Heart left ventricle (tissue), 13 donors: ENCODE results near the gene SNX9.

ENCODE experiments used
- POLR2A ChIP-seq, 2 donors: fragments of 450-650 bp; IDR thresholded peaks; one replicate each; pipeline ENCODE4 v1.6.1; 2017; ENCODE audit warnings: antibody characterized with exemption in 2 of 2, mild to moderate bottlenecking in 2 of 2, moderate library complexity in 2 of 2
- TF ChIP-seq, protein P1 (sequence below), 12 donors: fragments of 200-600 bp; sonication (generic) in 4 of 12; IDR thresholded peaks; one replicate each; pipeline versions ENCODE4 v1.5.0 to v1.8.0; 2018 to 2022; ENCODE audit warnings: antibody characterized with exemption in 12 of 12, mild to moderate bottlenecking in 5 of 12
- donor health status: ischemic (EF 13 %, LVEDD 7.1; RV severe dilation, severe dysfunction).
- donor health status: DM: no; HTN: yes; CAD: no.
- donor health status: DM: no; HTN: no; CAD: no.
- donor health status: ischemic (EF 25% LVEDD 6.9; RV normal size, moderate dysfunction).
- donor health status: ischemic (EF 25% LVEDD 5.7; RV mildly dilated, moderate dysfunction).
- donor health status: ischemic (EF 35%, LVEDD 5.7; RV mildly dilated, moderate dysfunction).
- donor health status: nonischemic (EF 11% LVEDD 7.7; RV severe dilation, severe dysfunction).
- donor health status: DM: yes; HTN: yes; CAD: no.
- donor health status: PGD.
- donor health status: ischemic (EF 29% LVEDD 5.4; RV normal size, mild dysfunction).
- donor health status: nonischemic (EF 23%, LVEDD 6.1; RV moderate dilation, normal function).

GRCh38 chr6:157861814-157862213, 38.8 kb downstream of the SNX9 start:
- TF ChIP-seq, protein P1, sequence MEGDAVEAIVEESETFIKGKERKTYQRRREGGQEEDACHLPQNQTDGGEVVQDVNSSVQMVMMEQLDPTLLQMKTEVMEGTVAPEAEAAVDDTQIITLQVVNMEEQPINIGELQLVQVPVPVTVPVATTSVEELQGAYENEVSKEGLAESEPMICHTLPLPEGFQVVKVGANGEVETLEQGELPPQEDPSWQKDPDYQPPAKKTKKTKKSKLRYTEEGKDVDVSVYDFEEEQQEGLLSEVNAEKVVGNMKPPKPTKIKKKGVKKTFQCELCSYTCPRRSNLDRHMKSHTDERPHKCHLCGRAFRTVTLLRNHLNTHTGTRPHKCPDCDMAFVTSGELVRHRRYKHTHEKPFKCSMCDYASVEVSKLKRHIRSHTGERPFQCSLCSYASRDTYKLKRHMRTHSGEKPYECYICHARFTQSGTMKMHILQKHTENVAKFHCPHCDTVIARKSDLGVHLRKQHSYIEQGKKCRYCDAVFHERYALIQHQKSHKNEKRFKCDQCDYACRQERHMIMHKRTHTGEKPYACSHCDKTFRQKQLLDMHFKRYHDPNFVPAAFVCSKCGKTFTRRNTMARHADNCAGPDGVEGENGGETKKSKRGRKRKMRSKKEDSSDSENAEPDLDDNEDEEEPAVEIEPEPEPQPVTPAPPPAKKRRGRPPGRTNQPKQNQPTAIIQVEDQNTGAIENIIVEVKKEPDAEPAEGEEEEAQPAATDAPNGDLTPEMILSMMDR (IDR thresholded peaks at IDR 0.05) = no peak
- TF ChIP-seq POLR2A (IDR thresholded peaks at IDR 0.05) = no peak
